Neural cell (in vitro differentiated cells): ENCODE results near the gene NCF1.
"Not testable (repeated sequence)": the region's sequence is repeated elsewhere in the genome, so short reads cannot be mapped to it uniquely, and the experiment has no call there.

ENCODE experiments used
- EZH2 ChIP-seq: fragments of 200-600, 300-800 bp; shearing (Covaris generic), sonication (generic); IDR thresholded peaks from 2 replicates; pipeline ENCODE4 v1.6.1; 2014; ENCODE audit warnings: antibody characterized with exemption, low read length, borderline replicate concordance, mild to moderate bottlenecking; ENCODE audit not compliant: insufficient read depth, poor library complexity, severe bottlenecking
- TF ChIP-seq, protein P1 (sequence below): fragments of 450-650 bp; IDR thresholded peaks from 2 replicates; pipeline ENCODE4 v1.5.1; 2014; ENCODE audit warnings: antibody characterized with exemption, mild to moderate bottlenecking, moderate library complexity; ENCODE audit not compliant: poor library complexity, severe bottlenecking

DNA sequence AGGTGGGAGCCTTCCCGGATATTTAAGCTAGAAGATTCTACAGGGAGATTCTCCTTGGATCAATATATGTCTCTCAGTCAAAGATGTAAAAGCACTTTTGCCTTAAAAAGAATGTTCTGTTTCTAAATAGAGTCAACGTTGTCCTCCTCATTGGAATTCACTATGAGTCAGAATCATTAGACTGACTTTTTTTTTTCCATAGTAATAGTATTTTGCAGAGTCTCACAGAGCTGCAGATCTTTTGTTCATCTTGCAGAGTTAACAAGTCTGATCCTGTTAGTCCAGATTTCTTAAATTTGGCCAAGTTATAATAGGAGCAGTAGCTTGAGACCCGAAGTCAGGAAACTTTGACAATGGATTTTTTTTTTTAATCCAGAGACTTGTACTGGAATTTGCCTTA is 14.8 kb upstream of the NCF1 start:
- not testable (repeated sequence) for TF ChIP-seq EZH2
- TF ChIP-seq, protein P1, sequence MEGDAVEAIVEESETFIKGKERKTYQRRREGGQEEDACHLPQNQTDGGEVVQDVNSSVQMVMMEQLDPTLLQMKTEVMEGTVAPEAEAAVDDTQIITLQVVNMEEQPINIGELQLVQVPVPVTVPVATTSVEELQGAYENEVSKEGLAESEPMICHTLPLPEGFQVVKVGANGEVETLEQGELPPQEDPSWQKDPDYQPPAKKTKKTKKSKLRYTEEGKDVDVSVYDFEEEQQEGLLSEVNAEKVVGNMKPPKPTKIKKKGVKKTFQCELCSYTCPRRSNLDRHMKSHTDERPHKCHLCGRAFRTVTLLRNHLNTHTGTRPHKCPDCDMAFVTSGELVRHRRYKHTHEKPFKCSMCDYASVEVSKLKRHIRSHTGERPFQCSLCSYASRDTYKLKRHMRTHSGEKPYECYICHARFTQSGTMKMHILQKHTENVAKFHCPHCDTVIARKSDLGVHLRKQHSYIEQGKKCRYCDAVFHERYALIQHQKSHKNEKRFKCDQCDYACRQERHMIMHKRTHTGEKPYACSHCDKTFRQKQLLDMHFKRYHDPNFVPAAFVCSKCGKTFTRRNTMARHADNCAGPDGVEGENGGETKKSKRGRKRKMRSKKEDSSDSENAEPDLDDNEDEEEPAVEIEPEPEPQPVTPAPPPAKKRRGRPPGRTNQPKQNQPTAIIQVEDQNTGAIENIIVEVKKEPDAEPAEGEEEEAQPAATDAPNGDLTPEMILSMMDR, result not testable (repeated sequence)
